HepG2 (cell line): Measurements from ENCODE around the gene NUB1. TPM values are rescaled to one million over a fixed set of nuclear protein-coding genes. Genes with fewer than 3 reads are reported as not detected.

Experiments
- ATAC-seq: fragments of 200-7000 bp; cut with Tn5 transposase; 3 replicates; pipeline ENCODE4 v1.9.1; 2020; ENCODE audit warnings: mild to moderate bottlenecking, moderate library complexity
- BruUV-seq: library from RNA; stranded (reverse); fragments of 400-500 nt; replicated peaks from 2 replicates; lab custom pipeline; 2021; lab: Mats Ljungman, UMichigan
- CTCF ChIA-PET: fragments of 300-600 bp; formaldehyde crosslinking; extraction: SDS; loops from one replicate; lab custom pipeline; 2021; ENCODE audit warnings: low total read pairs, inconsistent platforms, low intra/inter-chr PET ratio; lab: Yijun Ruan, JAX
- POLR2A ChIA-PET: fragments of 350-600 bp; sonication (Branson Sonifier 250); formaldehyde crosslinking; loops from one replicate; lab custom pipeline; 2020; ENCODE audit warnings: antibody characterized with exemption, inconsistent platforms; lab: Yijun Ruan, JAX
- DNase-seq: peaks from one replicate; pipeline ENCODE4 v3.0.0-alpha.2; 2015; ENCODE audit warnings: low spot score
- FAIRE-seq: peaks from 3 replicates; lab custom pipeline; 2011; peaks lifted over from hg19 to GRCh38; lab: Jason Lieb, UNC
- H2AFZ ChIP-seq: one replicate; pipeline ENCODE4 v1.6.1; 2011; ENCODE audit warnings: low read length, inconsistent platforms
- H3K27ac ChIP-seq: fragments of 300-600 bp; 3 replicates; pipeline ENCODE4 v1.8.0; 2011; ENCODE audit warnings: mixed run types, mild to moderate bottlenecking, mixed read lengths, low read length, inconsistent platforms; ENCODE audit not compliant: insufficient read depth; ENCODE audit errors: extremely low read length
- H3K27me3 ChIP-seq, 2 experiments: fragments of 200-600 bp in 1 of 2; 2 replicates in 1 of 2; 3 replicates in 1 of 2; pipeline versions ENCODE4 v1.6.0 to v1.8.0; 2011; ENCODE audit warnings: low read length in 2 of 2, mild to moderate bottlenecking in 2 of 2, moderate library complexity in 2 of 2, inconsistent platforms in 1 of 2; ENCODE audit not compliant: insufficient read depth in 2 of 2, control insufficient read depth in 1 of 2
- H3K36me3 ChIP-seq, 2 experiments: fragments of 200-600 bp in 1 of 2; replicated peaks in 1 of 2; 2 replicates in 1 of 2; 3 replicates in 1 of 2; pipeline versions ENCODE4 v1.5.1 to v1.8.0; 2011; ENCODE audit warnings: low read length in 2 of 2, inconsistent platforms in 1 of 2; ENCODE audit not compliant: insufficient read depth in 2 of 2, control insufficient read depth in 1 of 2
- H3K4me1 ChIP-seq: 2 replicates; pipeline ENCODE4 v1.5.1; 2012; ENCODE audit warnings: low read length, inconsistent platforms; ENCODE audit not compliant: insufficient read depth
- H3K4me2 ChIP-seq: 2 replicates; pipeline ENCODE4 v1.6.0; 2011; ENCODE audit warnings: low read depth, low read length, inconsistent platforms
- H3K4me3 ChIP-seq, 3 experiments: fragments of 200-600 bp in 1 of 3; sonication (generic), shearing (Covaris generic) in 1 of 3; replicated peaks in 1 of 3; 2 replicates each; pipeline ENCODE4 v1.5.1; 2011 to 2016; ENCODE audit warnings: low read length in 3 of 3, inconsistent platforms in 2 of 3, low read depth in 2 of 3, mild to moderate bottlenecking in 2 of 3, control low read depth in 1 of 3, mixed read lengths in 1 of 3; ENCODE audit not compliant: insufficient read depth in 1 of 3
- H3K79me2 ChIP-seq: one replicate; pipeline ENCODE4 v1.6.1; 2011; ENCODE audit warnings: low read length, inconsistent platforms; ENCODE audit not compliant: insufficient read depth
- H3K9ac ChIP-seq: 2 replicates; pipeline ENCODE4 v1.6.0; 2011; ENCODE audit warnings: mild to moderate bottlenecking, low read depth, low read length, inconsistent platforms; ENCODE audit not compliant: insufficient read depth
- H3K9me3 ChIP-seq: 2 replicates; pipeline ENCODE4 v1.5.1; 2012; ENCODE audit warnings: mild to moderate bottlenecking, low read length
- H4K20me1 ChIP-seq: 2 replicates; pipeline ENCODE4 v1.6.0; 2011; ENCODE audit warnings: inconsistent platforms, mild to moderate bottlenecking, low read length, moderate library complexity; ENCODE audit not compliant: insufficient read depth
- CEBPB ChIP-seq: IDR thresholded peaks from 2 replicates; pipeline ENCODE4 v1.6.1; 2011; ENCODE audit warnings: low read depth, low read length, improper control_type of control experiment, borderline replicate concordance
- FIP1L1 ChIP-seq: fragments of 200-400 bp; formaldehyde crosslinking; IDR thresholded peaks from 2 replicates; pipeline ENCODE4 v1.6.1; 2018; ENCODE audit warnings: low read depth, mild to moderate bottlenecking, low read length, moderate library complexity, borderline replicate concordance; ENCODE audit not compliant: insufficient read depth
- HNRNPL ChIP-seq: fragments of 200-400 bp; formaldehyde crosslinking; IDR thresholded peaks from 2 replicates; pipeline ENCODE4 v1.6.1; 2017; ENCODE audit warnings: mild to moderate bottlenecking, low read depth, low read length
- NFATC3 ChIP-seq: sonication (generic); formaldehyde crosslinking; IDR thresholded peaks from 2 replicates; pipeline ENCODE4 v1.5.1; 2020; ENCODE audit warnings: mild to moderate bottlenecking, missing genetic modification reagents
- SP2 ChIP-seq: sonication (generic); formaldehyde crosslinking; IDR thresholded peaks from 2 replicates; pipeline ENCODE4 v1.5.1; 2020; ENCODE audit warnings: mild to moderate bottlenecking, missing genetic modification reagents
- TAF1 ChIP-seq: sonication (generic); formaldehyde crosslinking; IDR thresholded peaks from 2 replicates; pipeline ENCODE4 v1.4.0; 2020; ENCODE audit warnings: missing genetic modification reagents
- WGBS: methylation state at CpG from one replicate; pipeline ENCODE4 v1.1.6; 2017; ENCODE audit warnings: low lambda C conversion rate; 5-methylcytosine and 5-hydroxymethylcytosine counted together
- in situ Hi-C: cut with HindIII; loops from 2 replicates; pipeline ENCODE4 v1.10.0; 2017; ENCODE audit warnings: low pct_unique_long_range_greater_than_20kb; ENCODE audit not compliant: extremely low pct_ligation_motif_present
- intact Hi-C: fragments of 100-400 bp; cut with micrococcal nuclease; formaldehyde crosslinking; loops from one replicate; pipeline ENCODE4 v1.10.0; 2022; ENCODE audit not compliant: unreplicated experiment
- polyA plus RNA-seq, 8 experiments: library from polyadenylated mRNA; depleted of rRNA in 3 of 8; stranded (reverse) in 7 of 8; unstranded in 1 of 8; fragments of >200 nt; fragmentation: Illumina TruSeq in 4 of 8; extraction: Trizol in 4 of 8; gene quantifications; 2 replicates each; pipeline versions ENCODE4 v1.2.1 to v1.2.3, GENCODE V29; 2011 to 2016; ENCODE audit warnings: low read depth in 4 of 8, missing spikeins in 1 of 8, mixed read lengths in 1 of 8; ENCODE audit not compliant: insufficient read depth in 1 of 8
- total RNA-seq, 5 experiments: library from RNA; depleted of rRNA; stranded (reverse); fragments of >200 nt; fragmentation: Illumina TruSeq; extraction: Trizol; gene quantifications; 2 replicates each; pipeline ENCODE4 v1.2.3, GENCODE V29; 2016; ENCODE audit warnings: low read depth in 1 of 5
- TF ChIP-seq, protein P1 (sequence below): sonication (generic); formaldehyde crosslinking; IDR thresholded peaks from 2 replicates; pipeline ENCODE4 v1.5.0; 2020; ENCODE audit warnings: missing genetic modification reagents
- TF ChIP-seq, protein P2 (sequence below): sonication (generic); formaldehyde crosslinking; conservative IDR thresholded peaks from 2 replicates; pipeline ENCODE4 v1.8.0; 2022; ENCODE audit warnings: mild to moderate bottlenecking, moderate library complexity, missing genetic modification reagents
- TF ChIP-seq, protein P3 (sequence below): sonication (generic); formaldehyde crosslinking; IDR thresholded peaks from 2 replicates; pipeline ENCODE4 v1.8.1; 2023; ENCODE audit warnings: missing genetic modification reagents, inconsistent platforms, borderline replicate concordance
- TF ChIP-seq, protein P4 (sequence below): sonication (generic); formaldehyde crosslinking; IDR thresholded peaks from 2 replicates; pipeline ENCODE4 v1.5.0; 2020; ENCODE audit warnings: missing genetic modification reagents
- TF ChIP-seq, protein P5 (sequence below): sonication (generic); formaldehyde crosslinking; IDR thresholded peaks from 2 replicates; pipeline ENCODE4 v1.4.0; 2020; ENCODE audit warnings: mild to moderate bottlenecking, low read depth, missing genetic modification reagents

The NUB1 gene
- total and polyA plus RNA-seq, 2 of the 13 experiments (the other 11 are each of a cell fraction or from before 2014, with no cell fraction given), result 27.1 to 37.0 TPM

- ChIA-PET POLR2A (no interaction called here), CTCF (no interaction called here)
- no peak overlapping the region for H2AFZ ChIP-seq
- intact Hi-C loops (no loop called here), in situ Hi-C loops (no loop called here)
- no peak overlapping the region for H3K4me3 ChIP-seq
- H3K9me3 ChIP-seq, result no peaks in the 10 kb centered on the region; the same call in 1 of the 2 replicates
- H3K9ac ChIP-seq, result no peak overlapping the region
- peaks cover 19% of the 10 kb centered on the region for H3K4me1 ChIP-seq
- no peaks in the 10 kb centered on the region for H3K36me3 ChIP-seq
- H3K4me2 ChIP-seq, result no peak overlapping the region
- H4K20me1 ChIP-seq, result no peaks in the 10 kb centered on the region
- 23% methylated on average over 5 of the region's 5 CpGs for WGBS
- TF ChIP-seq, protein P1, sequence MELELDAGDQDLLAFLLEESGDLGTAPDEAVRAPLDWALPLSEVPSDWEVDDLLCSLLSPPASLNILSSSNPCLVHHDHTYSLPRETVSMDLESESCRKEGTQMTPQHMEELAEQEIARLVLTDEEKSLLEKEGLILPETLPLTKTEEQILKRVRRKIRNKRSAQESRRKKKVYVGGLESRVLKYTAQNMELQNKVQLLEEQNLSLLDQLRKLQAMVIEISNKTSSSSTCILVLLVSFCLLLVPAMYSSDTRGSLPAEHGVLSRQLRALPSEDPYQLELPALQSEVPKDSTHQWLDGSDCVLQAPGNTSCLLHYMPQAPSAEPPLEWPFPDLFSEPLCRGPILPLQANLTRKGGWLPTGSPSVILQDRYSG (CRISPR knock-in tag), result no peak
- TF ChIP-seq, protein P2, sequence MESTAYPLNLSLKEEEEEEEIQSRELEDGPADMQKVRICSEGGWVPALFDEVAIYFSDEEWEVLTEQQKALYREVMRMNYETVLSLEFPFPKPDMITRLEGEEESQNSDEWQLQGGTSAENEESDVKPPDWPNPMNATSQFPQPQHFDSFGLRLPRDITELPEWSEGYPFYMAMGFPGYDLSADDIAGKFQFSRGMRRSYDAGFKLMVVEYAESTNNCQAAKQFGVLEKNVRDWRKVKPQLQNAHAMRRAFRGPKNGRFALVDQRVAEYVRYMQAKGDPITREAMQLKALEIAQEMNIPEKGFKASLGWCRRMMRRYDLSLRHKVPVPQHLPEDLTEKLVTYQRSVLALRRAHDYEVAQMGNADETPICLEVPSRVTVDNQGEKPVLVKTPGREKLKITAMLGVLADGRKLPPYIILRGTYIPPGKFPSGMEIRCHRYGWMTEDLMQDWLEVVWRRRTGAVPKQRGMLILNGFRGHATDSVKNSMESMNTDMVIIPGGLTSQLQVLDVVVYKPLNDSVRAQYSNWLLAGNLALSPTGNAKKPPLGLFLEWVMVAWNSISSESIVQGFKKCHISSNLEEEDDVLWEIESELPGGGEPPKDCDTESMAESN, result no peak
- TF ChIP-seq, protein P3, sequence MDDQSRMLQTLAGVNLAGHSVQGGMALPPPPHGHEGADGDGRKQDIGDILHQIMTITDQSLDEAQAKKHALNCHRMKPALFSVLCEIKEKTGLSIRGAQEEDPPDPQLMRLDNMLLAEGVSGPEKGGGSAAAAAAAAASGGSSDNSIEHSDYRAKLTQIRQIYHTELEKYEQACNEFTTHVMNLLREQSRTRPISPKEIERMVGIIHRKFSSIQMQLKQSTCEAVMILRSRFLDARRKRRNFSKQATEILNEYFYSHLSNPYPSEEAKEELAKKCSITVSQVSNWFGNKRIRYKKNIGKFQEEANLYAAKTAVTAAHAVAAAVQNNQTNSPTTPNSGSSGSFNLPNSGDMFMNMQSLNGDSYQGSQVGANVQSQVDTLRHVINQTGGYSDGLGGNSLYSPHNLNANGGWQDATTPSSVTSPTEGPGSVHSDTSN, result no peak
- no peak for ATAC-seq
- no peak for DNase-seq
- peaks cover 4 to 16% of the 10 kb centered on the region in 2 experiments; a peak in 4 of 5 replicates for H3K27me3 ChIP-seq
- no peaks in the 10 kb centered on the region for H3K79me2 ChIP-seq
- no peak for FAIRE-seq
- no peak overlapping the region for H3K27ac ChIP-seq
- no TSS peak for BruUV-seq
Observed at GRCh38 chr7:151420144-151420543, 78.5 kb downstream of the NUB1 start.

GRCh38 chr7:151422212-151422611 is 80.6 kb downstream of the NUB1 start:
- H3K4me2 ChIP-seq, result no peak overlapping the region
- ChIA-PET POLR2A (no interaction called here), CTCF (no interaction called here)
- H2AFZ ChIP-seq, result no peak overlapping the region
- H3K4me1 ChIP-seq, result no peaks in the 10 kb centered on the region; the same call in 1 of the 2 replicates
- FAIRE-seq (no peak), ATAC-seq (no peak), DNase-seq (no peak)
- no TSS peak for BruUV-seq
- H4K20me1 ChIP-seq, result peaks cover 2% of the 10 kb centered on the region; the same call in 1 of the 2 replicates
- intact Hi-C loops, result no loop called here
- H3K27ac ChIP-seq, result no peak overlapping the region
- WGBS, result 9% methylated on average over 5 of the region's 5 CpGs
- in situ Hi-C loops, result no loop called here
- H3K4me3 ChIP-seq, result no peak overlapping the region
- no peak overlapping the region for H3K9ac ChIP-seq
- peaks cover 6 to 18% of the 10 kb centered on the region in 2 experiments; a peak in 4 of 5 replicates for H3K27me3 ChIP-seq
- H3K9me3 ChIP-seq, result no peaks in the 10 kb centered on the region; the same call in 1 of the 2 replicates
- no peaks in the 10 kb centered on the region for H3K79me2 ChIP-seq
- no peaks in the 10 kb centered on the region for H3K36me3 ChIP-seq
- TF ChIP-seq, protein P4, sequence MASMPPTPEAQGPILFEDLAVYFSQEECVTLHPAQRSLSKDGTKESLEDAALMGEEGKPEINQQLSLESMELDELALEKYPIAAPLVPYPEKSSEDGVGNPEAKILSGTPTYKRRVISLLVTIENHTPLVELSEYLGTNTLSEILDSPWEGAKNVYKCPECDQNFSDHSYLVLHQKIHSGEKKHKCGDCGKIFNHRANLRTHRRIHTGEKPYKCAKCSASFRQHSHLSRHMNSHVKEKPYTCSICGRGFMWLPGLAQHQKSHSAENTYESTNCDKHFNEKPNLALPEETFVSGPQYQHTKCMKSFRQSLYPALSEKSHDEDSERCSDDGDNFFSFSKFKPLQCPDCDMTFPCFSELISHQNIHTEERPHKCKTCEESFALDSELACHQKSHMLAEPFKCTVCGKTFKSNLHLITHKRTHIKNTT (CRISPR knock-in tag), result no peak
- TF ChIP-seq HNRNPL, result no peak
- TF ChIP-seq FIP1L1, result no peak
- TF ChIP-seq CEBPB, result no peak
- TF ChIP-seq NFATC3, result no peak
- no peak for TF ChIP-seq TAF1
- TF ChIP-seq SP2 (CRISPR knock-in tag), result no peak
- TF ChIP-seq, protein P5, sequence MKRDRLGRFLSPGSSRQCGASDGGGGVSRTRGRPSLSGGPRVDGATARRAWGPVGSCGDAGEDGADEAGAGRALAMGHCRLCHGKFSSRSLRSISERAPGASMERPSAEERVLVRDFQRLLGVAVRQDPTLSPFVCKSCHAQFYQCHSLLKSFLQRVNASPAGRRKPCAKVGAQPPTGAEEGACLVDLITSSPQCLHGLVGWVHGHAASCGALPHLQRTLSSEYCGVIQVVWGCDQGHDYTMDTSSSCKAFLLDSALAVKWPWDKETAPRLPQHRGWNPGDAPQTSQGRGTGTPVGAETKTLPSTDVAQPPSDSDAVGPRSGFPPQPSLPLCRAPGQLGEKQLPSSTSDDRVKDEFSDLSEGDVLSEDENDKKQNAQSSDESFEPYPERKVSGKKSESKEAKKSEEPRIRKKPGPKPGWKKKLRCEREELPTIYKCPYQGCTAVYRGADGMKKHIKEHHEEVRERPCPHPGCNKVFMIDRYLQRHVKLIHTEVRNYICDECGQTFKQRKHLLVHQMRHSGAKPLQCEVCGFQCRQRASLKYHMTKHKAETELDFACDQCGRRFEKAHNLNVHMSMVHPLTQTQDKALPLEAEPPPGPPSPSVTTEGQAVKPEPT (CRISPR knock-in tag), result no peak
